Stimulated activated CD8-positive, alpha-beta memory T cell treated with anti-CD3 and anti-CD28 coated beads, Interleukin-7, amount 100 ng/mL, for 4 hours (primary cell): ENCODE measurements around the gene TEX19.
"Not testable (repeated sequence)": the region's sequence is repeated elsewhere in the genome, so short reads cannot be mapped to it uniquely, and the experiment has no call there.

Experiments
- DNase-seq, 2 donors: peaks; one replicate each; pipeline ENCODE4 v3.0.0-alpha.2; 2020; ENCODE audit warnings: low read depth in 2 of 2

Gene TEX19

GRCh38 chr17:82410014-82410716 is 51.1 kb downstream of the TEX19 start:
- DNase-seq = no peak

DNA sequence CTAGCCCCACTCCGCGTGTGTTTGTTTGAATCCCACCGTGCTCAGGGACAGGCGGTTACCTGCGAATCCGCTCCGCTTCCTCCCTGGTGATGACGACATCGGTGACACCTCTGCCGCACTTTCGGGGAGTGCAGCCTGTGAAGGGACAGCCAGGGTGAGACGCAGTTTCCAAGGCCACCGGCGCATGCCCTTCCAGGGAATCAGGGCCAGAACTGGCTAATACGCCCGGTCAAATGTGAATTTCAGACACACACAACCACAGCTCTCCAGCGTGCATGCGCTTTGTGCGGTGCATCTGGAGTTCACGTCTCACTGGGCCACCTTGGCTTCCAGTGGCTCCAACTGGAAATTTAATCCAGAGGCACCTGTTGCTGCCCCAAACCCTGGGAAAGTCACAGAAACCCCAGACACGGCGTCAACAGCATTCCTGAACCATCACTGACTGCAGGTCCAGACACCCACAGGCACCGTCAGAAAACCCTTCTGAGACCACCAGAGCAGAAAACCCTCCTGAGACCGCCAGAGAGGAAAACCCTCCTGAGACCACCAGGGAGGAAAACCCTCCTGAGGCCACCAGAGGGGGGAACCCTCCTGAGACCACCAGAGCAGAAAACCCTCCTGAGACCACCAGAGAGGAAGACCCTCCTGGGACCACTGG is 52.5 kb downstream of the TEX19 start:
- no peak for DNase-seq

GRCh38 chr17:82412081-82412480 is 53.0 kb downstream of the TEX19 start:
- DNase-seq = not testable (repeated sequence)

- DNase-seq = no peak
These were observed 53.8 kb downstream of the TEX19 start for GRCh38 chr17:82412535-82413520.
